ENCODE results near the gene PGAP2. TPM values are rescaled to one million over a fixed set of nuclear protein-coding genes. Genes with fewer than 3 reads are reported as not detected.
A peak's percentile ranks its signal among the peaks of the same experiment; 100 is the strongest.

PGAP2 gene
- total RNA-seq, 6 donors from 2014 or later, result 19.5 to 106 (median 25.2) TPM

DNA sequence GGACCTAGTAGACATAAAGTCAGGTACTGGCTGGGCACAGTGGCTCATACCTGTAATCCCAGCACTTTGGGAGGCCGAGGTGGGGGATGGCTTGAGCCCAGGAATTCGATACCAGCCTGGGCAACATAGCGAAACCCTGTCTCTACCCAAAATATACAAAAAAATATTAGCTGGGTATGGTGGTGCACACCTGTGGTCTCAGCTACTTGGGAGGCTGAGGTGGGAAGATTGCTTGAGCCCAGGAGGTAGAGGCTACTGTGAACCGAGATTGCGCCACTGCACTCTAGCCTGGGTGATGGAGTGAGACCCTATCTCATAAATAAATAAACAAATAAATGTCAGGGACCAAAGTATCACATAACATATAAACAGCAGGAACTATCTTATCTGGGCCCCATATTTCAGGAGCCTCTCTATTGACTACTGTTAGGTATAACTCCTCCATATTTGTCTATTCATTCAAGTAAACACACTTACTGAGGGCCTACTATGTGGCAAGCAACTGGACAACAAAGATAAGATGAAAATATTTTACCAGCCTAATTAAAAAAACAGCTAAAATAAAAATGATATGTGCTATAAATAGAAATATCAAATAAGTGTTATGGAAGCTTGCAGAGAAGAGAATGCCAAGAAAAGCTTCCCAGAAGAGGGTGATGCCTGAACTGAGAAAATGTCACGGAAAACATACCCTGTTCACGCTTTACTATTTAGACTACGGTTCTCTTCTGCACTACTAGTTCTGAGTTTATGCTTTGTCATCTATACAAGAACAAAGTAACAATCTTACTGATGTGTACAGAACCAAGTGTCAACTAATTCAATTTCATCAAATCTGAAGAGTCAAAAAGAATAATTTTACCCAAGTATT lies 13.0 kb upstream of the PGAP2 start:
- TF ChIP-seq POLR2AphosphoS5 (IDR thresholded peaks at IDR 0.05) (no peak), CTCF (IDR thresholded peaks at IDR 0.05) (no peak), EP300 (IDR thresholded peaks at IDR 0.05) (no peak), POLR2A (IDR thresholded peaks at IDR 0.05) (no peak)
- H3K27ac ChIP-seq, result peak overlapping the region in 3 of 4 donors; percentile 95 to 100 (median 99)
- 84 to 89% methylated on average over 8 of the region's 8 CpGs for WGBS, 2 donors
- peaks cover 8 to 37% (median 13%) of the 10 kb centered on the region in 4 donors for H3K36me3 ChIP-seq
- DNase-seq, result no peak
- peak overlapping the region in 2 of 4 donors; percentile 70 to 86 for H3K4me3 ChIP-seq
- H3K4me1 ChIP-seq, result peaks cover 24 to 43% (median 31%) of the 10 kb centered on the region in 4 donors
- H3K27me3 ChIP-seq, result no peaks in the 10 kb centered on the region
- no peaks in the 10 kb centered on the region for H3K9me3 ChIP-seq
- ATAC-seq (ENCODE audit: low FRiP score in 2 of 2), result no peak

DNA sequence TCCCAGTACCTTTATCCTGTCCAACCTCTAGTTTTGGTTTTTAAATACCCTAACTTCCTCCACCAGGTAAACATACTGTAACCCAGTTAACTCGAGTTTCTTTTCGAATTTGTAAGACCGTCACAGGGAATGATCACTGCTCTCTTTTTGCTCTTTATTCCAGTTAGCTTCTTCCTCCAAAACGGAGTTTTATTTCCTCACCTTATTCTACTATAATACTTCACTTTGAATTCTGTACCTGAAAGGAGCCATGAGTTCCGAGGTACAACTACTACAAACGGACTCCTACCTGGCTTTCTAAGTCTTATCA lies 12.4 kb upstream of the PGAP2 start:
- H3K9me3 ChIP-seq, result no peaks in the 10 kb centered on the region
- WGBS, 2 donors, result 34 to 37% methylated on average over 6 of the region's 6 CpGs
- H3K27ac ChIP-seq, result peak overlapping the region; percentile 95 to 100 (median 98)
- H3K4me3 ChIP-seq, result peak overlapping the region; percentile 70 to 99 (median 86)
- H3K4me1 ChIP-seq, result peaks cover 24 to 37% (median 30%) of the 10 kb centered on the region in 4 donors
- ATAC-seq (ENCODE audit: low FRiP score in 2 of 2) (no peak), DNase-seq (no peak)
- H3K36me3 ChIP-seq, result peaks cover 8 to 31% (median 13%) of the 10 kb centered on the region in 4 donors
- TF ChIP-seq POLR2AphosphoS5 (IDR thresholded peaks at IDR 0.05) (no peak), POLR2A (IDR thresholded peaks at IDR 0.05) (no peak), CTCF (IDR thresholded peaks at IDR 0.05) (no peak), EP300 (IDR thresholded peaks at IDR 0.05) (no peak)
- no peaks in the 10 kb centered on the region for H3K27me3 ChIP-seq

DNA sequence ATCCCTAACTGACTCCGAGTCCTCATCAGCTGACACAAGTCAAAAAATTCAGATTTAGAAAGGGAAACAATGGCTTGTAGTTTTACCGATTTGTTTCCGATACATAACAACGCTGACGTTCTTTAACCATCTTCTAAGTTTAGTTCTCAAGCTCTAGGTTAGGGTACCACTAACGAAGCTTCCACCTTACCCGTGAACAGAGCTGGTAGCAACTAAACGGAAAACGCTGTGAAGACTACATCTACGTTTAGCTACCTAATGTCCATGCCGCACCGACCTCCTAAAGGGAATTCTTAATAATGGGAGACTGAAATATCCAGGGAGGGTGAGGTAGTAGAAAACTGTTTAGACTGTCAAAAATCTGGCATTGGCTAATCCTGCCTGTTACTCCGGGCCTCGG lies 12.0 kb upstream of the PGAP2 start:
- Histone ChIP-seq H3K4me1 (peaks cover 24 to 35% (median 30%) of the 10 kb centered on the region in 4 donors), H3K9me3 (no peaks in the 10 kb centered on the region), H3K36me3 (peaks cover 8 to 29% (median 13%) of the 10 kb centered on the region in 4 donors), H3K4me3 (peak overlapping the region; percentile 70 to 99 (median 86)), H3K27ac (peak overlapping the region; percentile 95 to 100 (median 98)), H3K27me3 (no peaks in the 10 kb centered on the region)
- whole genome bisulfite sequencing, 2 donors, result 8 to 15% methylated on average over 14 of the region's 14 CpGs
- TF ChIP-seq EP300 (IDR thresholded peaks at IDR 0.05) (no peak), POLR2AphosphoS5 (IDR thresholded peaks at IDR 0.05) (no peak), POLR2A (IDR thresholded peaks at IDR 0.05) (no peak), CTCF (IDR thresholded peaks at IDR 0.05) (no peak)
- no peak for ATAC-seq (ENCODE audit: low FRiP score in 2 of 2)
- no peak for DNase-seq

GRCh38 chr11:3796801-3797328 lies 11.5 kb upstream of the PGAP2 start:
- H3K27ac ChIP-seq, result peak overlapping the region; percentile 95 to 100 (median 98)
- TF ChIP-seq EP300 (IDR thresholded peaks at IDR 0.05) (no peak), POLR2AphosphoS5 (IDR thresholded peaks at IDR 0.05) (no peak), POLR2A (IDR thresholded peaks at IDR 0.05) (no peak), CTCF (IDR thresholded peaks at IDR 0.05) (no peak)
- no peaks in the 10 kb centered on the region for H3K27me3 ChIP-seq
- ATAC-seq (ENCODE audit: low FRiP score in 2 of 2) (peak; percentile 41 to 74), DNase-seq (no peak)
- H3K9me3 ChIP-seq, result no peaks in the 10 kb centered on the region
- WGBS, 2 donors, result 0 to 1% methylated on average over 7 to 21 of the region's 26 CpGs
- peaks cover 24 to 35% (median 30%) of the 10 kb centered on the region in 4 donors for H3K4me1 ChIP-seq
- peak overlapping the region; percentile 70 to 99 (median 86) for H3K4me3 ChIP-seq
- peaks cover 7 to 24% (median 11%) of the 10 kb centered on the region in 4 donors for H3K36me3 ChIP-seq

All from upper lobe of left lung (tissue), 6 donors.